Esophagus squamous epithelium (tissue), 5 donors: ENCODE results near the gene B2M. TPM values are rescaled to one million over a fixed set of nuclear protein-coding genes. Genes with fewer than 3 reads are reported as not detected.

Source experiments
- DNase-seq: peaks from one replicate; lab custom pipeline; 2025; lab: John Stamatoyannopoulos, UW
- H3K27ac ChIP-seq, 4 donors: fragments of 200-600 bp; sonication (generic); one replicate each; pipeline ENCODE4 v1.5.1; 2016 to 2019; ENCODE audit warnings: mild to moderate bottlenecking in 1 of 4
- H3K27me3 ChIP-seq, 4 donors: fragments of 200-600 bp; sonication (generic); 1 replicate in 3 of 4; 2 replicates in 1 of 4; pipeline versions ENCODE4 v1.5.1 to v1.6.0; 2017 to 2021; ENCODE audit warnings: antibody characterized with exemption in 1 of 4
- H3K36me3 ChIP-seq, 3 donors: fragments of 200-600 bp; sonication (generic); one replicate each; pipeline ENCODE4 v1.5.1; 2016 to 2019
- H3K4me1 ChIP-seq, 3 donors: fragments of 200-600 bp; sonication (generic); one replicate each; pipeline ENCODE4 v1.5.1; 2017 to 2019
- H3K4me3 ChIP-seq, 4 donors: fragments of 200-600 bp; sonication (generic); 1 replicate in 3 of 4; 2 replicates in 1 of 4; pipeline ENCODE4 v1.5.1; 2016 to 2019; ENCODE audit warnings: mild to moderate bottlenecking in 2 of 4, moderate library complexity in 1 of 4
- H3K9me3 ChIP-seq, 3 donors: fragments of 200-600 bp; sonication (generic); one replicate each; pipeline ENCODE4 v1.5.1; 2016 to 2019
- CTCF ChIP-seq, 6 experiments: fragments of 450-650 bp in 4 of 6; fragments of 200-600 bp in 2 of 6; sonication (generic) in 2 of 6; IDR thresholded peaks; one replicate each; pipeline ENCODE4 v1.5.1; 2016 to 2019; ENCODE audit warnings: antibody characterized with exemption in 6 of 6, mild to moderate bottlenecking in 4 of 6, moderate library complexity in 4 of 6
- POLR2A ChIP-seq, 4 donors: fragments of 450-650 bp; IDR thresholded peaks; one replicate each; pipeline ENCODE4 v1.6.1; 2017; ENCODE audit warnings: antibody characterized with exemption in 4 of 4, mild to moderate bottlenecking in 4 of 4, moderate library complexity in 3 of 4
- WGBS, 2 donors: methylation state at CpG; one replicate each; pipeline ENCODE4 v1.1.5; 2018; 5-methylcytosine and 5-hydroxymethylcytosine counted together
- intact Hi-C: fragments of 100-400 bp; cut with DNase I; formaldehyde crosslinking; loops from one replicate; pipeline ENCODE4 v1.15.0; 2022
- total RNA-seq, 4 donors: library from RNA; depleted of rRNA; stranded (reverse); fragments of >200 nt; gene quantifications; one replicate each; pipeline ENCODE4 v1.1.0, GENCODE V29; 2016
- donor health status: DM: yes; HTN: yes; CAD: no.

The B2M gene
- total RNA-seq, result 1,000 to 10,000 TPM in 3 of 4 donors, 100 to 1,000 TPM in 1; 992 to 4,464 (median 1,820) TPM

- peaks cover 9 to 53% (median 20%) of the 10 kb centered on the region in 3 donors for H3K4me1 ChIP-seq
- peak; percentile 72 for DNase-seq
- 0 to 1% methylated on average over 2 to 25 of the region's 37 CpGs for WGBS, 2 donors
- no peaks in the 10 kb centered on the region for H3K9me3 ChIP-seq
- intact Hi-C loops, result no loop called here
- peak within 1 kb of the TSS; percentile 81 to 99 (median 92) for H3K4me3 ChIP-seq
- H3K27ac ChIP-seq, result peak within 1 kb of the TSS; percentile 97 to 100 (median 100)
- H3K27me3 ChIP-seq, result no peaks in the 10 kb centered on the region
- peak in 2 of 6 experiments; percentile 13 to 39 for TF ChIP-seq CTCF (IDR thresholded peaks at IDR 0.05)
- TF ChIP-seq POLR2A (IDR thresholded peaks at IDR 0.05), result peak; percentile 49 to 100 (median 96)
- peaks cover 6 to 21% (median 10%) of the 10 kb centered on the region in 3 donors for H3K36me3 ChIP-seq
These were observed at the start of gene B2M, which contains the start of gene PATL2 for GRCh38 chr15:44711096-44711742. Gene B2M, plus strand, starts transcription at chr15:44711517. Its CDS starts 30 bp downstream, at chr15:44711547. Gene PATL2, minus strand, starts transcription at chr15:44711323. Its CDS starts 34,833 bp downstream, at chr15:44676490.

GRCh38 chr15:44661576-44661975 is 49.7 kb upstream of the B2M start:
- Histone ChIP-seq H3K27me3 (no peaks in the 10 kb centered on the region), H3K27ac (peak overlapping the region in 2 of 4 donors; percentile 99 to 100), H3K4me3 (no peak overlapping the region), H3K9me3 (no peaks in the 10 kb centered on the region), H3K36me3 (peaks cover 0 to 40% (median 2%) of the 10 kb centered on the region in 3 donors), H3K4me1 (peaks cover 9 to 36% (median 10%) of the 10 kb centered on the region in 3 donors)
- intact Hi-C loops, result loop anchor here (10.0 kb wide), 1 partner anchor 73 kb away; the partner anchor contains the start of gene TRIM69
- DNase-seq, result no peak
- no peak for TF ChIP-seq CTCF (IDR thresholded peaks at IDR 0.05)
- no peak for TF ChIP-seq POLR2A (IDR thresholded peaks at IDR 0.05)

GRCh38 chr15:44662478-44663409 is 48.6 kb upstream of the B2M start:
- no peaks in the 10 kb centered on the region for H3K9me3 ChIP-seq
- intact Hi-C loops, result loop anchor here (10.0 kb wide), 1 partner anchor 72 kb away; the partner anchor contains the start of gene TRIM69
- WGBS, 2 donors, result 15 to 24% methylated on average over 19 to 25 of the region's 34 CpGs
- peaks cover 9 to 36% (median 10%) of the 10 kb centered on the region in 3 donors for H3K4me1 ChIP-seq
- H3K4me3 ChIP-seq, result peak overlapping the region; percentile 96 to 100 (median 100)
- H3K27me3 ChIP-seq, result no peaks in the 10 kb centered on the region
- peak overlapping the region; percentile 98 to 100 (median 98) for H3K27ac ChIP-seq
- peak; percentile 32 for DNase-seq
- peak in 1 of 4 donors; percentile 26 for TF ChIP-seq POLR2A (IDR thresholded peaks at IDR 0.05)
- no peak for TF ChIP-seq CTCF (IDR thresholded peaks at IDR 0.05)
- H3K36me3 ChIP-seq, result peaks cover 0 to 29% (median 0%) of the 10 kb centered on the region in 3 donors

DNA sequence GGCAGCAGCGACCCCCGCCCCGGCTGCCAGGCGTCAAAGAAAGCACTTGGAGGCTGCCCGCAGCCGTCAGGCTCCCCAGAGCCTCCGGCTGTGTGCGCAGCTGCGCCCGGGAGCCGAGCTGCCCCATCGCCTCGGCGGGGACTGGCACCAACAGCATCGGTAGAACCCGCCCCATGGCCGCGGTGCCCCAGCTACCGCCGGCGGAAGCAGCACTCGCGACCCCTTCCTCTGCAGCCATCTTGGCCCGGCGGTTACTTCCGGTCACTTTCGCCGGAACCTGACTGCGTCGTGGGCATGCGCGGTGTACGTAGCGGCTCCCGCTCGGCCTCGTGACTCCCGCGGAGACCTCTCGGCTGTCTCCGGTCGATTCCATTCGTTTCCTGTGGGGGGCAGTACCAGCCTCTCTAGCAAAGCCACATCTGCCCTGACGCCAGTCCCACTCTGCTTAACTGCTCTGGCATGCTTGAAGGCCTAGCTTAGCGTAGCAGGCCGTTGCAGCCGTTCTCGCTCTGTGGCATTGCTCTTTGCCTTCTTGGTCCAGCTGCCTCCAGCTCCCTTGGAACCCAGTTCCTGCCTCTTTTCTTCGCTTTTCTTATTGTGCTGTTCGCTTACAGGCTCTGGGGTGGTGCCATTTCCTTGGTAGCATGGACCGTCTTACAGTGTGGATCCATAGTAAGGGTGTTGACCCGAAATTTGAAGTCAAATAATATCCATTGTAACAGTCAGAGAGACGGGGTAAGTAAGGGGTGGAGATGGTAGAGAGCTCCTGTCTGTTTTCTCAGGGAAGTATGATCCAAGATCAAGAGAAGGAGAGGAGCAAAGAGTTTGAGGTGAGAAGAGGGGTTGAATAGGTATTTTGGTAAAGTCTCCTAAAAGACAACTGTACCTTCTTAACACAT is 47.7 kb upstream of the B2M start, which contains the start of gene SPG11:
Gene SPG11 (minus strand): TSS at position 253 of the 899 bp plus-strand sequence. CDS start 15 bp downstream, at position 238.
- peak within 1 kb of the TSS; percentile 96 to 100 (median 100) for H3K4me3 ChIP-seq
- H3K27ac ChIP-seq, result peak within 1 kb of the TSS; percentile 98 to 100 (median 98)
- TF ChIP-seq POLR2A (IDR thresholded peaks at IDR 0.05) (peak in 3 of 4 donors; percentile 65 to 96 (median 85)), CTCF (IDR thresholded peaks at IDR 0.05) (peak; percentile 91 to 99 (median 98))
- H3K36me3 ChIP-seq, result peaks cover 0 to 19% (median 0%) of the 10 kb centered on the region in 3 donors
- no peaks in the 10 kb centered on the region for H3K9me3 ChIP-seq
- intact Hi-C loops, result loop anchor here (10.0 kb wide), 1 partner anchor 71 kb away; the partner anchor contains the start of gene TRIM69
- H3K27me3 ChIP-seq, result no peaks in the 10 kb centered on the region
- DNase-seq, result peak; percentile 88
- 12% methylated on average over 31 to 36 of the region's 53 CpGs for WGBS, 2 donors
- peaks cover 9 to 36% (median 10%) of the 10 kb centered on the region in 3 donors for H3K4me1 ChIP-seq
